ENCODE results near the gene C1orf159. TPM values are rescaled to one million over a fixed set of nuclear protein-coding genes. Genes with fewer than 3 reads are reported as not detected.

C1orf159 gene
- total and polyA plus RNA-seq, 9 of the 15 experiments (the other 6 are each of a cell fraction or from before 2014, with no cell fraction given), result 0.28 to 54.9 (median 10.6) TPM

DNA sequence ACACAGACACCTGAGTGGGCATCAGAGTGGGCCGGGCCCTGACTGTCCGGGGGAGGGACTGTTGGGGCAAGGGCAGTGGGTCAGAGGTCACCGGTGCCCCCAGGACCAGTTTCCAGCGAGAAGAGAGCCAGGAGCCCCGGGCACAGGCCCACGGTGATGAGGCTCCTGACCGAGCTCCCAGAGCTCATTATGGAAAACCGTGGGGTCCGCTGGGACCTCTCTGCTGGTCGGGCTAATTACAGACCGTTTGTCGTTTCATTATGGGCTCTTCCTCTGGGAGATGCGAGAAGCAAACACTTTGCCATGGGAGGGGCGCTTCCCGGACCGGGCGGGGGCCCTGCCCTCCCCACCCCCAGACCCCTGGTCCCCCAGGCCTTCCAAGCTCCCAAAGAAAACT lies 45.8 kb upstream of the C1orf159 start (continued):
- TF ChIP-seq, protein P1, sequence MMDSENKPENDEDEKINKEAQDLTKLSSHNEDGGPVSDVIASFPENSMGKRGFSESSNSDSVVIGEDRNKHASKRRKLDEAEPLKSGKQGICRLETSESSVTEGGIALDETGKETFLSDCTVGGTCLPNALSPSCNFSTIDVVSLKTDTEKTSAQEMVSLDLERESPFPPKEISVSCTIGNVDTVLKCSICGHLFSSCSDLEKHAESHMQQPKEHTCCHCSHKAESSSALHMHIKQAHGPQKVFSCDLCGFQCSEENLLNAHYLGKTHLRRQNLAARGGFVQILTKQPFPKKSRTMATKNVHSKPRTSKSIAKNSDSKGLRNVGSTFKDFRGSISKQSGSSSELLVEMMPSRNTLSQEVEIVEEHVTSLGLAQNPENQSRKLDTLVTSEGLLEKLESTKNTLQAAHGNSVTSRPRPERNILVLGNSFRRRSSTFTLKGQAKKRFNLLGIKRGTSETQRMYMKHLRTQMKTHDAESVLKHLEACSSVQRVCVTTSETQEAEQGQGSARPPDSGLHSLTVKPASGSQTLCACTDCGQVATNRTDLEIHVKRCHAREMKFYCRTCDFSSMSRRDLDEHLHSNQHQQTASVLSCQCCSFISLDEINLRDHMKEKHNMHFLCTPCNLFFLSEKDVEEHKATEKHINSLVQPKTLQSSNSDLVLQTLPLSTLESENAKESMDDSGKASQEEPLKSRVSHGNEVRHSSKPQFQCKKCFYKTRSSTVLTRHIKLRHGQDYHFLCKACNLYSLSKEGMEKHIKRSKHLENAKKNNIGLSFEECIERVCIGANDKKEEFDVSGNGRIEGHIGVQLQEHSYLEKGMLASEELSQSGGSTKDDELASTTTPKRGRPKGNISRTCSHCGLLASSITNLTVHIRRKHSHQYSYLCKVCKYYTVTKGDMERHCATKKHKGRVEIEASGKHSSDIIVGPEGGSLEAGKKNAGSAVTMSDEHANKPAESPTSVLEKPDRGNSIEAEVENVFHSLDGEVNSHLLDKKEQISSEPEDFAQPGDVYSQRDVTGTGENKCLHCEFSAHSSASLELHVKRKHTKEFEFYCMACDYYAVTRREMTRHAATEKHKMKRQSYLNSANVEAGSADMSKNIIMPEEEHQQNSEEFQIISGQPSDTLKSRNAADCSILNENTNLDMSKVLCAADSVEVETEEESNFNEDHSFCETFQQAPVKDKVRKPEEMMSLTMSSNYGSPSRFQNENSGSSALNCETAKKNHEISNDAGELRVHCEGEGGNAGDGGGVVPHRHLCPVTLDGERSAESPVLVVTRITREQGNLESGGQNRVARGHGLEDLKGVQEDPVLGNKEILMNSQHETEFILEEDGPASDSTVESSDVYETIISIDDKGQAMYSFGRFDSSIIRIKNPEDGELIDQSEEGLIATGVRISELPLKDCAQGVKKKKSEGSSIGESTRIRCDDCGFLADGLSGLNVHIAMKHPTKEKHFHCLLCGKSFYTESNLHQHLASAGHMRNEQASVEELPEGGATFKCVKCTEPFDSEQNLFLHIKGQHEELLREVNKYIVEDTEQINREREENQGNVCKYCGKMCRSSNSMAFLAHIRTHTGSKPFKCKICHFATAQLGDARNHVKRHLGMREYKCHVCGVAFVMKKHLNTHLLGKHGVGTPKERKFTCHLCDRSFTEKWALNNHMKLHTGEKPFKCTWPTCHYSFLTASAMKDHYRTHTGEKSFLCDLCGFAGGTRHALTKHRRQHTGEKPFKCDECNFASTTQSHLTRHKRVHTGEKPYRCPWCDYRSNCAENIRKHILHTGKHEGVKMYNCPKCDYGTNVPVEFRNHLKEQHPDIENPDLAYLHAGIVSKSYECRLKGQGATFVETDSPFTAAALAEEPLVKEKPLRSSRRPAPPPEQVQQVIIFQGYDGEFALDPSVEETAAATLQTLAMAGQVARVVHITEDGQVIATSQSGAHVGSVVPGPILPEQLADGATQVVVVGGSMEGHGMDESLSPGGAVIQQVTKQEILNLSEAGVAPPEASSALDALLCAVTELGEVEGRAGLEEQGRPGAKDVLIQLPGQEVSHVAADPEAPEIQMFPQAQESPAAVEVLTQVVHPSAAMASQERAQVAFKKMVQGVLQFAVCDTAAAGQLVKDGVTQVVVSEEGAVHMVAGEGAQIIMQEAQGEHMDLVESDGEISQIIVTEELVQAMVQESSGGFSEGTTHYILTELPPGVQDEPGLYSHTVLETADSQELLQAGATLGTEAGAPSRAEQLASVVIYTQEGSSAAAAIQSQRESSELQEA (IDR thresholded peaks at IDR 0.05; ENCODE audit: low read depth), result no peak
- TF ChIP-seq XRCC4 (IDR thresholded peaks at IDR 0.05; ENCODE audit: extremely low read depth, insufficient read depth, insufficient read length) (no peak), PCBP1 (IDR thresholded peaks at IDR 0.05; ENCODE audit: low read depth, low read length, poor library complexity, severe bottlenecking) (no peak), ZNF780A (CRISPR knock-in tag; IDR thresholded peaks at IDR 0.05) (no peak), FOXK1 (CRISPR knock-in tag; IDR thresholded peaks at IDR 0.05; ENCODE audit: borderline replicate concordance) (no peak), NFIX (CRISPR knock-in tag; IDR thresholded peaks at IDR 0.05; ENCODE audit: low read depth) (no peak), EP400 (IDR thresholded peaks at IDR 0.05) (no peak), ZNF146 (CRISPR knock-in tag; IDR thresholded peaks at IDR 0.05; ENCODE audit: unreplicated experiment) (no peak), PURB (CRISPR knock-in tag; IDR thresholded peaks at IDR 0.05; ENCODE audit: low read depth) (no peak), RBBP5 (IDR thresholded peaks at IDR 0.05; ENCODE audit: borderline replicate concordance, insufficient read depth, low read length, poor library complexity, severe bottlenecking) (no peak), LEF1 (IDR thresholded peaks at IDR 0.05) (no peak), TCF3 (CRISPR knock-in tag; IDR thresholded peaks at IDR 0.05) (no peak)
- TF ChIP-seq, protein P2, sequence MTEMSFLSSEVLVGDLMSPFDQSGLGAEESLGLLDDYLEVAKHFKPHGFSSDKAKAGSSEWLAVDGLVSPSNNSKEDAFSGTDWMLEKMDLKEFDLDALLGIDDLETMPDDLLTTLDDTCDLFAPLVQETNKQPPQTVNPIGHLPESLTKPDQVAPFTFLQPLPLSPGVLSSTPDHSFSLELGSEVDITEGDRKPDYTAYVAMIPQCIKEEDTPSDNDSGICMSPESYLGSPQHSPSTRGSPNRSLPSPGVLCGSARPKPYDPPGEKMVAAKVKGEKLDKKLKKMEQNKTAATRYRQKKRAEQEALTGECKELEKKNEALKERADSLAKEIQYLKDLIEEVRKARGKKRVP (CRISPR knock-in tag; IDR thresholded peaks at IDR 0.05), result no peak
- TF ChIP-seq, protein P3, sequence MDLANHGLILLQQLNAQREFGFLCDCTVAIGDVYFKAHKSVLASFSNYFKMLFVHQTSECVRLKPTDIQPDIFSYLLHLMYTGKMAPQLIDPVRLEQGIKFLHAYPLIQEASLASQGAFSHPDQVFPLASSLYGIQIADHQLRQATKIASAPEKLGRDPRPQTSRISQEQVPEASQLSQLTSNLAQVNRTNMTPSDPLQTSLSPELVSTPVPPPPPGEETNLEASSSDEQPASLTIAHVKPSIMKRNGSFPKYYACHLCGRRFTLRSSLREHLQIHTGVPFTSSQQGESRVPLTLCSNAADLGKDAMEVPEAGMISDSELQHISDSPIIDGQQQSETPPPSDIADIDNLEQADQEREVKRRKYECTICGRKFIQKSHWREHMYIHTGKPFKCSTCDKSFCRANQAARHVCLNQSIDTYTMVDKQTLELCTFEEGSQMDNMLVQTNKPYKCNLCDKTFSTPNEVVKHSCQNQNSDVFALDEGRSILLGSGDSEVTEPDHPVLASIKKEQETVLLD (IDR thresholded peaks at IDR 0.05), result no peak
